ENCODE results near the gene FPGS.

- TF ChIP-seq CTCF (IDR thresholded peaks at IDR 0.05) (no peak), POLR2A (IDR thresholded peaks at IDR 0.05) (no peak)
Observed at GRCh38 chr9:127780126-127780885, 22.4 kb upstream of the FPGS start.

Data from prostate gland (tissue), 2 donors.